Measurements from ENCODE around the gene TMEM141. TPM values are rescaled to one million over a fixed set of nuclear protein-coding genes. Genes with fewer than 3 reads are reported as not detected.

TMEM141 gene
- total and polyA plus RNA-seq, 2 of the 8 experiments (the other 6 are each of a cell fraction or from before 2014, with no cell fraction given) = 51.1 to 137 TPM

DNA sequence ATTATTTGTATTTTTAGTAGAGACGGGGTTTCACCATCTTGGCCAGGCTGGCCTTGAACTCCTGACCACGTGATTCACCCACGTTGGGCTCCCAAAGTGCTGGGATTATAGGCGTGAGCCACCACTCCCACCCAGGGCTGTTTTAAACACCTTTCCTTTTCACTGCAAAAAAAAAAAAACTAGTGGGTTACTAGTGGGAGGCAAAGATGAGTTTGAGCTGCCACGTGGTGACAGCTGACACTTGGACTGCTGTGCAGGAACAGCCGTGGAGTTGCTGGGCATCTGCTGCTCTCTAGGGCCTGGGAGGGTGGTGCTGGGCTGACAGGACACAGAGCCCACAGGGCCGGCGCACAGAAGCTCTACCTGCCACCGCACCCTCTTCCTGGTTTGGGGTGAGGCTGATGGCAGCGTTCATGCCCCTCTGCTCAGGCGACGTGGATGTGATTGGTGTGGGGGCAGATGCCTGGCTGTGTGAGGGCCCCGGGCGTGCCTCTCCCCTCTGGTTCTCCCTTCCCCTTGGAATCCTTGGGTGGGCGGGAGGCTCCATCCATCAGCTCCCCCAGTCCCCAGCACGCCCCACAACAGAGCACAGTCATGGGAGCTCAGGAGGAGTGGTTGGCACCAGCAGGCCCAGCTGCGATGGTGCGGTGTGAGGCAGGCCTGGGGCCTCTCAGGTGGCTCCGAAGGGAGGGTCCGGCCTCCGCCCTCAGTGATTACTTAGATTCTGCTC is 33.5 kb downstream of the TMEM141 start (continued):
- TF ChIP-seq RBBP5 (IDR thresholded peaks at IDR 0.05; ENCODE audit: borderline replicate concordance, low read depth, low read length) (no peak), NANOG (IDR thresholded peaks at IDR 0.05; ENCODE audit: insufficient read depth, low read depth, low read length, poor library complexity, severe bottlenecking) (no peak), SIN3A (conservative IDR thresholded peaks at IDR 0.05 in 1 of 2, IDR thresholded peaks at IDR 0.05 in 1 of 2; ENCODE audit: low read depth in 1 of 2, low read length in 2 of 2) (no peak)

Measured in H1 (cell line).